ENCODE data around the gene CENPP. TPM values are rescaled to one million over a fixed set of nuclear protein-coding genes. Genes with fewer than 3 reads are reported as not detected.

CENPP gene
- total RNA-seq, 2 experiments from 2014 or later, result 21.8 to 23.5 TPM

DNA sequence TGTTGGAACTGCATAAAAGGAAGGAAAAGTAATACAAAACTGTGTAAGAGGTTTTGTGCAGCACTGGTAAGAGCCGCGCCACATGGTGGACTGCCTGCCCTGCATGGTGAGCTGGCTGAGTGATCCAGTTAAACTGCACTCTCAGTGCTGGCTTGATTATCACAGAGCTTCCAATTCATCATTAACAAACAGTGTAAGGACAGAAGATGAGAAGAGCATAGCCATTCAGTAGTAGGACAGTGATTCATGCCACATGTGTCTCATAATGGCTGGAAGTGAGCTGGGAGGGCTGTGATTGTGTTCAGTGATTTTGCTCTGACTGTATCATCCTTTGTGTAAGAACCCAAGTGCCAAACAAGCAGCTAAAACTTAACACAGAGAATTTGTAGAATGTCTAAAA, 142.5 kb downstream of the CENPP start:
- Mint-ChIP-seq H3K9me3 (no peaks in the 10 kb centered on the region), H3K36me3 (no peaks in the 10 kb centered on the region), H3K4me1 (ENCODE audit: low read depth) (no peaks in the 10 kb centered on the region), H3K4me3 (no peak overlapping the region), H3K27ac (no peak overlapping the region), H3K27me3 (no peaks in the 10 kb centered on the region)
- ChIA-PET CTCF (no interaction called here), POLR2A (no interaction called here)
- intact Hi-C loops (cut with micrococcal nuclease), result no loop called here
- no peak for DNase-seq

DNA sequence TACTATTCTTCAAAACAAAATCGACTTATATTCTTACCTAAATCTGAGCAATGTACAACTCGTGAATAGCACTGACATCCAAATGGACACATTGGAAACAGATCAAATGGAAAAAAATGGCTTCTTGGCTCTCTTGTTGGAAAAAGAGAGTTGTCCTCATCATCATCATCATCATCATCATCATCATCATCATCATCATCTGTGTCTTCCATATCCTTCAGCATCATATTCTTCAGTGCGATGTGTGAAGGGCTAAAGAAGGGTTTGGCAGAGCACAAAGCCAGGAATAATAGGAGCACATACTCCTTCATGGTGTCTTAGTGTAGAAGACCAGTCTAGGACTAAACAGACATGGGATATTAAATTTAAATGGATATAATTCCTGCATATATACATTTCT, 148.8 kb downstream of the CENPP start:
- no peaks in the 10 kb centered on the region for H3K4me1 Mint-ChIP-seq (ENCODE audit: low read depth)
- CTCF ChIA-PET, result no interaction called here
- H3K36me3 Mint-ChIP-seq, result no peaks in the 10 kb centered on the region
- no peak overlapping the region for H3K27ac Mint-ChIP-seq
- H3K9me3 Mint-ChIP-seq, result no peaks in the 10 kb centered on the region
- no peak overlapping the region for H3K4me3 Mint-ChIP-seq
- intact Hi-C loops (cut with micrococcal nuclease), result no loop called here
- DNase-seq, result no peak
- H3K27me3 Mint-ChIP-seq, result no peaks in the 10 kb centered on the region
- POLR2A ChIA-PET, result no interaction called here

DNA sequence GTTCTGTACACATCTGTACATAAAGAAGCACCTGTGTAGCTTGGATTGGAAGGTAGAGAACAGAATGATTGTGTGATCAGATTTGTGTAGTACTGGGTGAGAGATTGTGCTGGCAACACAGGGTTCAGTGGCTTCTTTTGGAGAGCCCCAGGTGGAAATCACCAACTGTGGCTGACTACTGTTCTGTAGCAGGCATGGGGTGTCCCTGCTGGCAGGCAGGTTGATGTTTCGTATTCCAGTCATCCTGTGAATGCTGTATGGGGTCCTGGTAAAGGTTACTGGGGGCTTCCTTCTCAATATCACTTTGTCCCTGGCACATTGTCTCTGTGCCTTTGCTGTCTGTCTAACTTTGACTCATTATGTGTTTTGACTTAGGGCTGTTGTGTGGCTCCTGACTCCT, 151.2 kb downstream of the CENPP start:
- no peak overlapping the region for H3K4me3 Mint-ChIP-seq
- no peaks in the 10 kb centered on the region for H3K36me3 Mint-ChIP-seq
- H3K27ac Mint-ChIP-seq, result no peak overlapping the region
- DNase-seq, result no peak
- H3K4me1 Mint-ChIP-seq (ENCODE audit: low read depth), result peaks cover 5% of the 10 kb centered on the region
- H3K9me3 Mint-ChIP-seq, result no peaks in the 10 kb centered on the region
- no peaks in the 10 kb centered on the region for H3K27me3 Mint-ChIP-seq
- POLR2A ChIA-PET, result no interaction called here
- CTCF ChIA-PET, result no interaction called here
- intact Hi-C loops (cut with micrococcal nuclease), result no loop called here

DNA sequence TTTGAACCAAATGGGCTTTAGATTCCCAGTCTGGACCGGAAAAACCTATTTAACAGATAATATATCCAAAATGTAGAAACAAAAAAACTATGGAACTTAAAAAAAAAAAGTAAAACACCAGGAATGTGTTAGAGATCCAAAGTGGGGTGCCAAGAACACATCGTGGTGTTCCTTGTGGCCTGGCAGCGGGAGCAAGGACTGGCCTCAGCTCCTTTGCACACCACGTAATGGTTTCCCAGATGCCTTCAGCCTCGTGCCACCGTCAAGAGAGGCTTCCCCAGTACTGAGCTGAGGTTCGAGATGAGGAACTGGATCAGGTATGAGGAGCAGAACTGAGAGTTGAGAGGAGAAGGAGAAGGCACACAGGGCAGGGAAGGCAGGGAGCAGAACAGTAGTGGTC, 153.0 kb downstream of the CENPP start:
- H3K27ac Mint-ChIP-seq, result no peak overlapping the region
- H3K27me3 Mint-ChIP-seq, result no peaks in the 10 kb centered on the region
- H3K36me3 Mint-ChIP-seq, result no peaks in the 10 kb centered on the region
- H3K4me1 Mint-ChIP-seq (ENCODE audit: low read depth), result peaks cover 5% of the 10 kb centered on the region
- no peak for DNase-seq
- no peak overlapping the region for H3K4me3 Mint-ChIP-seq
- ChIA-PET CTCF (no interaction called here), POLR2A (no interaction called here)
- intact Hi-C loops (cut with micrococcal nuclease), result no loop called here
- H3K9me3 Mint-ChIP-seq, result no peaks in the 10 kb centered on the region

DNA sequence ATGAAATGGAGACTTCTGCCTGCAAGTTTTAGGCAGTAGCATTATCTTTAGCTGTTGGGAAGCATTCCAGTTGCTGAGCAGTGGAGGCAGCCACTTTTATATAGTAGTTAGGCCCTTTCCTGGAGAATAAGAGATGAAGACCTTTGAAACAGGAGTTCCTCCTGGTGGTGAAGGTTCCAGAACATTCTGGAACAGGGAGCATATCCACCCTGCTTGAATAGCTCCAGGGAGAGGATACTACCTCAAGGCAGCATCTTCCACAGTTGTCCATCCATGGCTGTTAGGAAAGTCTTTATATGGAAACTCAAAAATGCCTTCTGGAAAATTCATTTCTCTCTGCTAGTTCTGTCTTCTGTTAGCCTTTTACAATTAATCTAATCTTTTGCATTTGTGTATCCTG, 153.6 kb downstream of the CENPP start:
- Mint-ChIP-seq H3K4me1 (ENCODE audit: low read depth) (peaks cover 5% of the 10 kb centered on the region), H3K27me3 (no peaks in the 10 kb centered on the region), H3K36me3 (no peaks in the 10 kb centered on the region), H3K4me3 (no peak overlapping the region), H3K27ac (no peak overlapping the region), H3K9me3 (no peaks in the 10 kb centered on the region)
- CTCF ChIA-PET, result no interaction called here
- POLR2A ChIA-PET, result no interaction called here
- DNase-seq, result no peak
- intact Hi-C loops (cut with micrococcal nuclease), result no loop called here

DNA sequence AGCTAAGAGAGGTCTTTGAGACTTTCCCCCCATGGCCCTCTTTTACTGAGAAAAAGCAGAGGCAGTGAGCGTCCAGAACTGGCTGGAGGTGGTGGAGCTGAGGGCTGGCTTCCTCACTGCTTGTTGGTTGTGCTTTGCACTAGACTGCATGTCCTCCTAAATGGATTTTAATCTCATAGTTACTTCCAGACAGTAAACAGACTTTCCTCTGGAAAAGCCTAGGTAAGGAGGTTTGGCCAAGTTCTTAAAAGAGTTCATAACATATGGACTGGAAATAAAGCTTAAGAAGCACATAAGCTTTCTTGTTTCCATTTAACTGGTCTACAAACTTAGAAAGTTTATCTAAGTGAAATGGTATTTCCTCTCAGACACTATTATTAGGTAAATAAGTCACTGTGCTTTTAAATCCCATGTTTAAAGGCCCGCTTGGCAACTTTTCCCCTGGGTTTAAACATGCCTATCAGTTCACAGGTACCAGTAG, 154.6 kb downstream of the CENPP start:
- H3K27ac Mint-ChIP-seq, result no peak overlapping the region
- intact Hi-C loops (cut with micrococcal nuclease), result no loop called here
- no peak overlapping the region for H3K4me3 Mint-ChIP-seq
- no peak for DNase-seq
- CTCF ChIA-PET, result no interaction called here
- H3K4me1 Mint-ChIP-seq (ENCODE audit: low read depth), result peaks cover 5% of the 10 kb centered on the region
- no peaks in the 10 kb centered on the region for H3K9me3 Mint-ChIP-seq
- no peaks in the 10 kb centered on the region for H3K36me3 Mint-ChIP-seq
- H3K27me3 Mint-ChIP-seq, result no peaks in the 10 kb centered on the region
- POLR2A ChIA-PET, result no interaction called here

DNA sequence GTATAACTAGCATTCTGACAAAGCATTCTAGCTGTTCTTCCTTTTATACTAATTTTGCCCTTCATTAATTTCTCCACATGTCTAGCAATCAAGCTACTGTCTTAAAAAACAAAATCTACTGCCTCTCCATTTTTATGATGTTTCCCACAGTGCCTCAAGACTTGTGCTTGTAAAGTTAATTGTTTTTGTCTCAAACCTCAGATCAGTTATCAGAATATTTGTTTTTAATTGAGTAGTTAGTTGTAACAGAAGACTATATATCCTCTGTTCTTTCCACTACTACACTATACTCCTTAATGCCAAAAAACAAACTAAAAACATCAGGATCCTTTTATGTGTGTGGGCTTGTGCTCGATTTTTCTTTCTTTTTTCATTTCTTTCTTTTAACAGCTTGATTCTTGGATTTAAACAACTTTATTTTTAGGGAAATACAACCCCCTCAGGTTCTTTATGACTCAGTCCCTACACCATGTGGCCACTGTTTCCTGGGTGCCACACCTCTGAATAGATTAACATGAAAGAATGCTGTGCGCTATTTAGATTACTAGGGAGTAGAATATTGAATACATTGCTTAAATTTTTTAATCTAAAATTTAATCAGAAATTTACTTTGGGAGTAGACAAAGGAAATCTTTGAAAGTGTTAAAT, 155.4 kb downstream of the CENPP start:
- intact Hi-C loops (cut with micrococcal nuclease), result no loop called here
- ChIA-PET CTCF (no interaction called here), POLR2A (no interaction called here)
- Mint-ChIP-seq H3K4me3 (no peak overlapping the region), H3K36me3 (no peaks in the 10 kb centered on the region), H3K27ac (no peak overlapping the region), H3K9me3 (no peaks in the 10 kb centered on the region), H3K27me3 (no peaks in the 10 kb centered on the region), H3K4me1 (ENCODE audit: low read depth) (peaks cover 5% of the 10 kb centered on the region)
- DNase-seq, result no peak

DNA sequence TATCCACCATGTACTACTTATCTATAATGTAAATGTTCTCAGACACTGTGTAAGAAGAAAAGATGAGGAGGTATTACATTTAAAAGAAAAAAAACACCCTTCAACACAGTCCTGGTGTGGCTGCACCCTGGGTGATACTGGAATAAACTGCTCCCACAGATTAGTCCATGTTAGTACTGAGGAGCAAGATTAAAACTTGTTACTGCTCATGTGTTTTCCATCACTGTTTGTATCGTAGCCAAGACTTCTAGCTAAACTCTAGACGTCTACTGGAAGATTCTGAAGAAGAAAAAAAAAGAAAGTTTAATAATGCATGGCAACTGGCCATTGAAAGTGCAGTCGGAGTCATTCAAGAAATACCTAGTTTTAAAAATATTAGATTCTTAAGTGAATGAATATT, 156.6 kb downstream of the CENPP start, which contains the start of gene ASPN:
TSS of gene ASPN (minus strand) at position 178 of the 400 bp plus-strand sequence.
- intact Hi-C loops (cut with micrococcal nuclease), result no loop called here
- Mint-ChIP-seq H3K27ac (no peak within 1 kb of the TSS), H3K4me3 (no peak within 1 kb of the TSS), H3K36me3 (no peaks in the 10 kb centered on the region), H3K27me3 (no peaks in the 10 kb centered on the region), H3K4me1 (ENCODE audit: low read depth) (peaks cover 5% of the 10 kb centered on the region), H3K9me3 (no peaks in the 10 kb centered on the region)
- no peak for DNase-seq
- POLR2A ChIA-PET, result interaction anchor here (0.6 kb wide), 1 partner anchor 168 kb away, joined by 3 read pairs; no protein-coding TSS in a partner anchor
- CTCF ChIA-PET, result no interaction called here

DNA sequence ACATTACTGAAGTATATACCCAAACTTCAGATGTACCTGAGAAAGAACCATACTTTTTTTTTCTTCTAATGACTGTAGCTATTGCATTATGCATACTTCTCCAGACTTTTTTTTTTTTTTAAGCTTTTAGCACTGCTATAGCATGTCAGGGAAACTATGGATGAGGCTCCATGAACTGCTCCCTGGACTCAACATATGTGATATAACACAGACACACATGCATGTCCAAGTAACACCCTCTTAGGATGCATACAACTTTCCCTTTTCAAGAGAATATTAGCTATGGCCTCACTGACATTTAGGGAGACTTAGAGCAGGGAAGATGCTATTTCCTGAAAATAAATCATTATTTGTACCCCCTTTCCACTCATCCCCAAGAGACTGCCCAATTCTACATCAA, 157.1 kb downstream of the CENPP start:
- H3K9me3 Mint-ChIP-seq, result no peaks in the 10 kb centered on the region
- CTCF ChIA-PET, result no interaction called here

DNA sequence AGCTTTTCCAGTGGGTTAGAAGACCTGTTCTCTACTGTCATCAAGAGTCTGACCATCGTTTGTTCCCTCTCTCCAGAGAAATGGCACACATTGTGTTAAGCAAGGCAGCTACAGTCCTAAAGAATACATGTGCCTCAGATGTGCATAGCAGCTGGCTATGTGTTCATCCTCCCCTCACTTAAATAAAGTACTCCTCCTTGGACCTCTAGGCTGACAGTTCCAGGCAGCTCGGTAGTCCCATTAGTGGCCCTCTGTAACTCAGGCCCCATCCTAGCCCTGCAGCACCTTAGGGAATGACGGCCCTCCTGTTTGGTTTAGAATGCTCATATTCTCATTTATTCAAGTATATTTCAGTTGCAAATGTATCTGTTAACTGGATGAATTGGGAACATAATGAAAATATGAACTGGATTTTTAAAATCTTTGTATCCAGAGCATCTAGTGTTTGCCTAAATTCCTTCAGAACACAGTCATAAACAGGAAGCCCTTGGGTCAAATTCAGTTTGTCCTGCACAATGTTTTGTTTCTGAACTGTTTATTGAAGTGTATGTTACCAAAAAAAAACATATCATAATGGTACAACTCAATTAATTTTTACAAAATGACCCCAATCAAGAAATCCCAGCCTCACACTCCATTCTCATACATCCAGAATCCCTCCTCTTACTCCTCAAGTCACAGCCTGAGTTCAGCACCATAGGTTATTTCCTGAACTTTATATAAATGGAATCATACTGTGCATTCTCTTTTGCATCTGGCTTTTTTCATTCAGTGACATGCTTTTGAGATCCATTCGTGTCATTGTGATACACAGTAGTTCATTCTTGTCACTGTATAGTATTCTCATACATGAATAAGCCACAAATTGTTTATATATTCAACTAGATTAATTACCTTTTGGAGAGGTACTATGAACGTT, 158.1 kb downstream of the CENPP start:
- POLR2A ChIA-PET, result no interaction called here
- Mint-ChIP-seq H3K4me1 (ENCODE audit: low read depth) (peaks cover 5% of the 10 kb centered on the region), H3K27me3 (no peaks in the 10 kb centered on the region), H3K4me3 (no peak overlapping the region), H3K36me3 (no peaks in the 10 kb centered on the region), H3K27ac (no peak overlapping the region), H3K9me3 (no peaks in the 10 kb centered on the region)
- DNase-seq, result no peak
- intact Hi-C loops (cut with micrococcal nuclease), result no loop called here
- CTCF ChIA-PET, result no interaction called here

More for the DNA sequence above, 157.1 kb downstream of the CENPP start:
- no peak overlapping the region for H3K27ac Mint-ChIP-seq
- H3K36me3 Mint-ChIP-seq, result no peaks in the 10 kb centered on the region
- H3K4me1 Mint-ChIP-seq (ENCODE audit: low read depth), result peaks cover 5% of the 10 kb centered on the region
- DNase-seq, result no peak
- intact Hi-C loops (cut with micrococcal nuclease), result no loop called here
- POLR2A ChIA-PET, result interaction anchor here (0.6 kb wide), 1 partner anchor 169 kb away, joined by 3 read pairs; no protein-coding TSS in a partner anchor
- no peak overlapping the region for H3K4me3 Mint-ChIP-seq
- no peaks in the 10 kb centered on the region for H3K27me3 Mint-ChIP-seq

DNA sequence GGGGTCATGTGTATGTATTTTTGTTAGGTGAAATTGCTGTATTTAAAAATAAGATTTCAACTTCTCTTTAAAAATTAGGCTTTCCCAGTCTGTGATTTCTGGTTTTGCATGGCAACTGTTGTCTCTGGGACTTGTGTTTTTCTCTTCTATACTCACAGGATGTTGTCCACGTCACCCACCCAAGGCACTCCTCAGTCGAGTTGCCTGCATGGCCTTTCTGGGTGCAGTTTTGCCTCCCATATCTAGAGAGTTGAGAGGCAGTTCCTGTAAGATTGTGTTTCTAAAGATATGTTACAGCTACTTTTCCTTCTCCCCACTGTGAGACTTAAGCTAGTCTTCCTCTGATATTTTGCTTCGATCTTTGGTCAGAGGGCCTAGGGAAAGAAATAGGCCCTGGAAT, 158.8 kb downstream of the CENPP start:
- Mint-ChIP-seq H3K4me3 (no peak overlapping the region), H3K4me1 (ENCODE audit: low read depth) (peaks cover 5% of the 10 kb centered on the region), H3K27ac (no peak overlapping the region), H3K36me3 (no peaks in the 10 kb centered on the region), H3K9me3 (no peaks in the 10 kb centered on the region), H3K27me3 (no peaks in the 10 kb centered on the region)
- ChIA-PET POLR2A (no interaction called here), CTCF (no interaction called here)
- DNase-seq, result no peak
- intact Hi-C loops (cut with micrococcal nuclease), result no loop called here

DNA sequence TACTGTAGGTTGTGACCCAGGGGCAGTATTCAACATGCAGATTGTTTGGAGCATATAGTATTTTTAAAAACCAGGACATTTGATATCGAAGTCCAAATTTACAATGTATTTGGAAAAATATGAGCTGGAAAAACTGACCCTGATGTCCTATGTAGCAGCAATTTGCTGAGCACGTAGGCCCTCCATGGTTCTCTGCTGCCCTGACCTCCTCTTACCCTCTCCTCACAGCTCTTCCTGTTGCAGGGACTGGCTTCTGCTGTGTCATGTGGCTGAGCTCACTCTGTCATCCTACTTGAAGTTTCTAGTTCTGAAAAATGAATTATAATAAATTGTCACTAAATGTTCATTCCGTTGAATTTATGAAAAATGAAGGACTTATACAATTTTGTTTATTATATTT, 160.6 kb downstream of the CENPP start:
- Mint-ChIP-seq H3K4me3 (no peak overlapping the region), H3K4me1 (ENCODE audit: low read depth) (no peaks in the 10 kb centered on the region), H3K36me3 (no peaks in the 10 kb centered on the region), H3K27ac (no peak overlapping the region), H3K27me3 (no peaks in the 10 kb centered on the region), H3K9me3 (no peaks in the 10 kb centered on the region)
- POLR2A ChIA-PET, result no interaction called here
- intact Hi-C loops (cut with micrococcal nuclease), result no loop called here
- CTCF ChIA-PET, result no interaction called here
- no peak for DNase-seq

All from activated CD4-positive, alpha-beta memory T cell treated with anti-CD3 and anti-CD28 coated beads for 36 hours (primary cell).